Liver (tissue), 9 donors: ENCODE results near the gene NPPC. TPM values are rescaled to one million over a fixed set of nuclear protein-coding genes. Genes with fewer than 3 reads are reported as not detected.

Source experiments
- DNase-seq: peaks from one replicate; pipeline ENCODE4 v3.0.0-alpha.2; 2017; ENCODE audit warnings: low spot score
- H3K27ac ChIP-seq, 2 donors: one replicate each; pipeline ENCODE4 v1.7.0; 2013; ENCODE audit warnings: inconsistent platforms in 2 of 2, low read length in 2 of 2, control low read depth in 1 of 2, low read depth in 1 of 2, mild to moderate bottlenecking in 1 of 2
- H3K27me3 ChIP-seq, 4 donors: one replicate each; pipeline versions ENCODE4 v1.6.1 to v1.7.0; 2013; ENCODE audit warnings: low read length in 3 of 4, inconsistent platforms in 1 of 4, mild to moderate bottlenecking in 1 of 4, moderate library complexity in 1 of 4; ENCODE audit not compliant: control insufficient read depth in 4 of 4, insufficient read depth in 4 of 4
- H3K36me3 ChIP-seq, 4 donors: one replicate each; pipeline versions ENCODE4 v1.6.1 to v1.7.0; 2013; ENCODE audit warnings: low read length in 3 of 4, mild to moderate bottlenecking in 3 of 4, low read depth in 1 of 4, moderate library complexity in 1 of 4; ENCODE audit not compliant: control insufficient read depth in 4 of 4, insufficient read depth in 3 of 4
- H3K4me1 ChIP-seq, 4 donors: one replicate each; pipeline versions ENCODE4 v1.6.1 to v1.7.0; 2013; ENCODE audit warnings: low read length in 3 of 4, mild to moderate bottlenecking in 3 of 4, moderate library complexity in 1 of 4; ENCODE audit not compliant: control insufficient read depth in 4 of 4, insufficient read depth in 4 of 4
- H3K4me3 ChIP-seq, 3 donors: one replicate each; pipeline versions ENCODE4 v1.6.1 to v1.7.0; 2013; ENCODE audit warnings: low read length in 3 of 3, control low read depth in 1 of 3, low read depth in 1 of 3, mild to moderate bottlenecking in 1 of 3
- H3K9ac ChIP-seq, 2 donors: one replicate each; pipeline ENCODE4 v1.7.0; 2013; ENCODE audit warnings: low read length in 2 of 2, mild to moderate bottlenecking in 2 of 2, moderate library complexity in 2 of 2, control low read depth in 1 of 2, low read depth in 1 of 2
- H3K9me3 ChIP-seq, 4 donors: one replicate each; pipeline versions ENCODE4 v1.6.1 to v1.7.0; 2013; ENCODE audit warnings: low read length in 3 of 4; ENCODE audit not compliant: control insufficient read depth in 4 of 4
- CTCF ChIP-seq: fragments of 150-350 bp; IDR thresholded peaks from 2 replicates; pipeline ENCODE4 v1.5.1; 2017; ENCODE audit warnings: improper control_type of control experiment, low read depth, low read length; ENCODE audit not compliant: missing input control
- EGR1 ChIP-seq, 2 donors: IDR thresholded peaks; 2 replicates each; pipeline ENCODE4 v1.6.1; 2016 to 2018; ENCODE audit warnings: antibody characterized with exemption in 2 of 2, low read depth in 2 of 2
- FOXA2 ChIP-seq: IDR thresholded peaks from 2 replicates; pipeline ENCODE4 v1.6.1; 2016; ENCODE audit warnings: antibody characterized with exemption
- GABPA ChIP-seq, 2 donors: IDR thresholded peaks in 1 of 2; conservative IDR thresholded peaks in 1 of 2; 2 replicates each; pipeline ENCODE4 v1.6.1; 2016; ENCODE audit warnings: antibody characterized with exemption in 2 of 2, mild to moderate bottlenecking in 1 of 2, moderate library complexity in 1 of 2
- HNF4G ChIP-seq: IDR thresholded peaks from 2 replicates; pipeline ENCODE4 v1.6.1; 2016; ENCODE audit warnings: antibody characterized with exemption
- NR2F2 ChIP-seq: IDR thresholded peaks from 2 replicates; pipeline ENCODE4 v1.6.1; 2016; ENCODE audit warnings: antibody characterized with exemption
- RAD21 ChIP-seq, 2 donors: IDR thresholded peaks; 2 replicates each; pipeline ENCODE4 v1.6.1; 2016; ENCODE audit warnings: antibody characterized with exemption in 2 of 2, mild to moderate bottlenecking in 2 of 2
- SP1 ChIP-seq: IDR thresholded peaks from 2 replicates; pipeline ENCODE4 v1.6.1; 2018; ENCODE audit warnings: antibody characterized with exemption, mild to moderate bottlenecking
- TAF1 ChIP-seq: conservative IDR thresholded peaks from 2 replicates; pipeline ENCODE4 v1.6.1; 2016; ENCODE audit warnings: antibody characterized with exemption, mild to moderate bottlenecking
- ZBTB33 ChIP-seq: IDR thresholded peaks from 2 replicates; pipeline ENCODE4 v1.6.1; 2016; ENCODE audit warnings: antibody characterized with exemption
- WGBS: extraction: QIAGEN DNeasy Blood & Tissue Kit; methylation state at CpG from one replicate; pipeline ENCODE4 v1.1.7; 2013; 5-methylcytosine and 5-hydroxymethylcytosine counted together
- polyA plus RNA-seq, 2 donors: library from polyadenylated mRNA; stranded (reverse) in 1 of 2; unstranded in 1 of 2; fragments of 200-250 nt in 1 of 2; fragments of >200 nt in 1 of 2; fragmentation: Nextera tagmentation in 1 of 2; extraction: Ambion mirVana in 1 of 2; gene quantifications; one replicate each; pipeline versions ENCODE4 v1.2.1 to v1.2.3, GENCODE V29; 2013 to 2015
- total RNA-seq, 2 donors: library from RNA; depleted of rRNA; stranded (reverse); fragments of >200 nt; gene quantifications; one replicate each; pipeline ENCODE4 v1.2.3, GENCODE V29; 2014
- donor health status: healthy.
- donor health status: healthy.
- donor health status: healthy.
- donor health status: healthy.
- donor health status: healthy.

NPPC gene
- total and polyA plus RNA-seq, 4 donors: 0.47 TPM; not detected in 3

- Histone ChIP-seq H3K4me1 (peaks cover 9 to 27% (median 19%) of the 10 kb centered on the region in 4 donors), H3K27me3 (peaks cover 0 to 11% (median 1%) of the 10 kb centered on the region in 4 donors), H3K27ac (no peak overlapping the region), H3K9me3 (no peaks in the 10 kb centered on the region), H3K36me3 (no peaks in the 10 kb centered on the region), H3K4me3 (peak overlapping the region in 2 of 3 donors; percentile 31 to 46), H3K9ac (no peak overlapping the region)
- WGBS: 10% methylated on average over 51 of the region's 51 CpGs
- DNase-seq: no peak
- TF ChIP-seq RAD21 (IDR thresholded peaks at IDR 0.05): peak; percentile 8 to 22
- TF ChIP-seq ZBTB33: no peak
These were observed 767 bp upstream of the NPPC start for GRCh38 chr2:231926761-231927565.

GRCh38 chr2:231925303-231926179, 655 bp downstream of the NPPC start:
- H3K27me3 ChIP-seq: peaks cover 0 to 11% (median 1%) of the 10 kb centered on the region in 4 donors

GRCh38 chr2:231924889-231925275, 1.3 kb downstream of the NPPC start:
- Histone ChIP-seq H3K4me3 (no peak overlapping the region), H3K36me3 (no peaks in the 10 kb centered on the region), H3K9ac (no peak overlapping the region), H3K27me3 (peaks cover 0 to 11% (median 1%) of the 10 kb centered on the region in 4 donors), H3K4me1 (peaks cover 9 to 27% (median 19%) of the 10 kb centered on the region in 4 donors), H3K27ac (no peak overlapping the region), H3K9me3 (no peaks in the 10 kb centered on the region)
- 31% methylated on average over 8 of the region's 8 CpGs for WGBS
- DNase-seq: no peak
- TF ChIP-seq FOXA2 (no peak), TAF1 (no peak), GABPA (IDR thresholded peaks at IDR 0.05 in 1 of 2, conservative IDR thresholded peaks at IDR 0.05 in 1 of 2) (no peak), CTCF (no peak), SP1 (no peak), RAD21 (IDR thresholded peaks at IDR 0.05) (no peak), EGR1 (IDR thresholded peaks at IDR 0.05; ENCODE audit: low read depth in 2 of 2) (no peak), NR2F2 (no peak), HNF4G (no peak)

More at GRCh38 chr2:231925303-231926179, 655 bp downstream of the NPPC start:
- no peak overlapping the region for H3K27ac ChIP-seq
- peak overlapping the region in 2 of 3 donors; percentile 36 to 46 for H3K4me3 ChIP-seq
- H3K9ac ChIP-seq: no peak overlapping the region
- WGBS: 2% methylated on average over 96 of the region's 96 CpGs
- H3K4me1 ChIP-seq: peaks cover 9 to 27% (median 19%) of the 10 kb centered on the region in 4 donors
- DNase-seq: peak; percentile 87
- no peaks in the 10 kb centered on the region for H3K9me3 ChIP-seq
- no peaks in the 10 kb centered on the region for H3K36me3 ChIP-seq
- peak; percentile 81 for TF ChIP-seq CTCF
- TF ChIP-seq TAF1: no peak
- TF ChIP-seq RAD21 (IDR thresholded peaks at IDR 0.05): peak; percentile 73 to 81
